CD4-positive, alpha-beta T cell treated with Interleukin-17A for 1 hour (primary cell): ENCODE measurements around the gene SPDYE18.
"Not testable (repeated sequence)": the region's sequence is repeated elsewhere in the genome, so short reads cannot be mapped to it uniquely, and the experiment has no call there.

Experiments used
- DNase-seq: peaks from one replicate; pipeline ENCODE4 v3.0.0-alpha.2; 2020

Gene SPDYE18

DNA sequence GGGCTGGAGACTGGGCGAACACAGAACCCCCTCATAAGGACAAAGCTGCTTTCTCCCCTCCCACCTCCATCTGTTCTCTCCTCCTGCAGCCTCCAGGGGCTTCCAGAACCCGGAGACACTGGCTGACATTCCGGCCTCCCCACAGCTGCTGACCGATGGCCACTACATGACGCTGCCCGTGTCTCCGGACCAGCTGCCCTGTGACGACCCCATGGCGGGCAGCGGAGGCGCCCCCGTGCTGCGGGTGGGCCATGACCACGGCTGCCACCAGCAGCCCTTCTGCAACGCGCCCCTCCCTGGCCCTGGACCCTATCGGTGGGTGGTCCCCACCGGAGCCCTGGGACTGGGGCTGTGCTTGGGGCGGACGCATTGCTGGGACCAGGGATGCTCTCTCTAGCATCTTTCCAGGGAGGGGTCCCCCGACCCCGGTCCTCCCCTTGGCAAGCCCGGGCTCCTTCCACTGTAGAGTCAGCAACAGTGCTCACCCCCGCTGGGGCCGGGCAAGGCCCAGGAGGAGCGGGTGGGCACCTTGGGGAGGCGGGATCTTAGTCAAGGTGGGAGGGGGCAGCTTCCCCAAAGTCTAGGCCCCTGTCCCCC lies 56.8 kb downstream of the SPDYE18 start:
- not testable (repeated sequence) for DNase-seq

DNA sequence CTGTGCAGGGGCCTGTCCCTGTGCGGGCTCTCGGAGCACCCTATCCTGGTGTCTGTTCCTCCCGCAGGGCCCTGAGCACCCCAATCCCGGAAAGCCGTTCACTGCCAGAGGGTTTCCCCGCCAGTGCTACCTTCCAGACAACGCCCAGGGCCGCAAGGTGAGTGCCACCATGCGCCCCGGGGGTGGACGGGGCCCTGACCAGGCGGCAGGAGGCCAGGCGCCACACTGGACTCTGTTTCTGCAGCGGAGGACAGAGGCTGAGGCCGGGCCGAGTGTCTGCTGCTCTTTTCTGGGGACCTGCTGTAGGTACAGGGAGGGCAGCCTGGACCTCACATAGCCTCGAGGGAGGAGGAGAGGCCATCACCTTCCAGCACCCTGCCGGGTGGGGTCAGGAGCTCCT lies 58.2 kb downstream of the SPDYE18 start:
- not testable (repeated sequence) for DNase-seq

DNA sequence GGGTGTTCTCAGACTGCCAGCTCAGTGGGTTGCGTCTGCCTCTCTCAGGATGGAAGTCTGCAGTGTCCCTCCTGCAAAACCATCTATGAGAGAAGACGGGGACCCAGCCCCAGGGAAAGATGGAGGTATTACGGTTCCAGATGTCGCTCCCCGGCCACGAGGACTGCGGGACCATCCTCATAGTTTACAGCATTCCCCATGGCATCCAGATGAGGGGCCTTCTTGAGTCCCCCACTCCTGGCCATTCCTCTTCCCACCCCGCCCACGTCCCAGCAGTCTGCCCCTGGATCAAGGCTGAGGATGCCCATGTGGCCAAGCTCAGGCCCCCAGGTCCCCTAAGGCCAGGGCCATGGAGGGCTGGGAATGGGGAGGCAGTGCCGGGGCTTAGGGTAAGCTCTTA lies 59.1 kb downstream of the SPDYE18 start:
- not testable (repeated sequence) for DNase-seq

DNA sequence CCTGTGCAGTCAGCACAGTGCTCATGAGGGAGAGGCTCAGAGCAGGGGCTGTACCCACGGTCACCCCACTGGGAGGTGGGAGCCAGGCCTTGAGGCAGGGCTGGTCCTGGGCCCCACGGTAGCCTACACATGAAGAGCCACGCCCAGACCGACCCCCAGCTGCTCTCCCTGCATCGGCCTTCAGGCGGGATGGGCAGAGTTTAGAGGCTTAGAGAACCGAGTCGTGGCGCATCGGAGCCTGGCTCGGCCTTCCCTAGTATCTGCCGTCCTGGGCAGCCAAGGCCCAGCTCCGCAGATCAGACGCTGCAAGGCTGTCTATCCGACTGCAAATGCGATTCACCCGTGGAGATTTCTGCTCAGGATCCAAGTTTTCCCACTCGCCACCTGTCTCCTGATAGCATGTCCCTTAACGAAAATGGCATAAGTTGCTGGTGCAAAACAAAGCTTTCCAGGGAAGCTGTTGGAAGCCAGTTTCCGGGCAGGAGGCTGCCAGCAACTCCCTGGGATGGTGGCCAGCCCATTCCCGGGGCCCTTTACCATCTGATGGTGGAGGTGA lies 59.6 kb downstream of the SPDYE18 start:
- DNase-seq: not testable (repeated sequence)

DNA sequence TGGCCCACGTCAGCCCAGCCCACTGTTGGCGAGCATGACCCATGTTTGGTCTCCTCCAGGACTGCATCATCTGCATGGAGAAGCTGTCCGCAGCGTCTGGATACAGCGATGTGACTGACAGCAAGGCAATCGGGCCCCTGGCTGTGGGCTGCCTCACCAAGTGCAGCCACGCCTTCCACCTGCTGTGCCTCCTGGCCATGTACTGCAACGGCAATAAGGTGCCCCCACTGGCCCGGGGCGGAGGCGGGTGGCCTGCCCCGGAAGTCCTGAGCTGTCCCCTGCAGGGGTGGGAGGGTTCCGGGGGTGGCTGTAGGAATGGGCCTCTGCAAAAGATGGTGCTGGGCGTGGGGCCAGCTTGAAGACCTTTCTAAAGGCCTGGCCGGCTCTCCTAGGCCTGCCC lies 60.3 kb downstream of the SPDYE18 start:
- not testable (repeated sequence) for DNase-seq
